Stimulated activated CD4-positive, alpha-beta T cell treated with anti-CD3 and anti-CD28 coated beads, Interleukin-2, amount 100 ng/mL, for 4 hours (primary cell): ENCODE measurements around the gene MYT1.

ENCODE experiments used
- DNase-seq: peaks from one replicate; pipeline ENCODE4 v3.0.0-alpha.2; 2020; ENCODE audit warnings: low read depth

Gene MYT1

GRCh38 chr20:64155258-64156135, 8.8 kb upstream of the MYT1 start:
- no peak for DNase-seq

GRCh38 chr20:64156136-64156885, 7.9 kb upstream of the MYT1 start:
- no peak for DNase-seq

- DNase-seq = no peak
Measured at GRCh38 chr20:64156886-64157875, 7.1 kb upstream of the MYT1 start.

- no peak for DNase-seq
Measured at GRCh38 chr20:64157878-64158277, 6.4 kb upstream of the MYT1 start.

- DNase-seq = no peak
Measured at GRCh38 chr20:64158346-64159285, 5.6 kb upstream of the MYT1 start.

- no peak for DNase-seq
Measured at GRCh38 chr20:64159286-64159680, 5.0 kb upstream of the MYT1 start.

- DNase-seq = no peak
Measured at GRCh38 chr20:64159711-64160110, 4.5 kb upstream of the MYT1 start.

- no peak for DNase-seq
Measured at GRCh38 chr20:64160118-64160517, 4.1 kb upstream of the MYT1 start.

- DNase-seq = no peak
Measured at GRCh38 chr20:64160526-64161355, 3.5 kb upstream of the MYT1 start.

- no peak for DNase-seq
Measured at GRCh38 chr20:64161356-64162238, 2.7 kb upstream of the MYT1 start.

- DNase-seq = no peak
Measured at GRCh38 chr20:64162239-64162910, 1.9 kb upstream of the MYT1 start.

- DNase-seq = no peak
Measured at GRCh38 chr20:64163776-64164122, 503 bp upstream of the MYT1 start.

- no peak for DNase-seq
Measured at GRCh38 chr20:64165866-64166600, 1.8 kb downstream of the MYT1 start.

- DNase-seq = no peak
Measured at GRCh38 chr20:64166721-64167615, 2.7 kb downstream of the MYT1 start.

- DNase-seq = no peak
Measured at GRCh38 chr20:64167676-64168075, 3.4 kb downstream of the MYT1 start.

- no peak for DNase-seq
Measured at GRCh38 chr20:64168381-64169090, 4.3 kb downstream of the MYT1 start.
